Activated B cell treated with CpG ODN at 0.5 μM for 24 hours (primary cell): Measurements from ENCODE around the gene INTS4. TPM values are rescaled to one million over a fixed set of nuclear protein-coding genes. Genes with fewer than 3 reads are reported as not detected.
"Not testable (repeated sequence)": the region's sequence is repeated elsewhere in the genome, so short reads cannot be mapped to it uniquely, and the experiment has no call there.

Experiments used
- ATAC-seq: fragments of 200-7000 bp; cut with Tn5 transposase; one replicate; pipeline ENCODE4 v1.10.0; 2021; ENCODE audit warnings: low read depth, mild to moderate bottlenecking, moderate library complexity
- CTCF ChIA-PET: fragments of 350-600 bp; sonication (Branson Sonifier 250); formaldehyde crosslinking; loops from one replicate; lab custom pipeline; 2021; ENCODE audit warnings: antibody characterized with exemption; lab: Charles Lee
- POLR2A ChIA-PET: fragments of 350-600 bp; sonication (Branson Sonifier 250); formaldehyde crosslinking; loops from one replicate; lab custom pipeline; 2021; ENCODE audit warnings: antibody characterized with exemption; lab: Charles Lee
- DNase-seq: peaks from one replicate; pipeline ENCODE4 v3.0.0; 2022
- H3K27ac Mint-ChIP-seq: one replicate; pipeline ENCODE4 v1.8.0; 2020; ENCODE audit warnings: mixed read lengths
- H3K27me3 Mint-ChIP-seq: one replicate; pipeline ENCODE4 v1.8.0; 2021; ENCODE audit warnings: mixed read lengths
- H3K36me3 Mint-ChIP-seq: one replicate; pipeline ENCODE4 v1.8.0; 2021; ENCODE audit warnings: low read depth, mixed read lengths
- H3K4me1 Mint-ChIP-seq: one replicate; pipeline ENCODE4 v1.8.0; 2021; ENCODE audit warnings: mixed read lengths
- H3K4me3 Mint-ChIP-seq: one replicate; pipeline ENCODE4 v1.8.0; 2020; ENCODE audit warnings: mild to moderate bottlenecking, mixed read lengths
- H3K9me3 Mint-ChIP-seq: one replicate; pipeline ENCODE4 v1.8.0; 2020; ENCODE audit warnings: mixed read lengths
- intact Hi-C: fragments of 100-400 bp; cut with micrococcal nuclease; formaldehyde crosslinking; loops from one replicate; pipeline ENCODE4 v1.15.1; 2024
- total RNA-seq: library from RNA; stranded (reverse); gene quantifications from 2 replicates; pipeline ENCODE4 v1.2.3, GENCODE V29; 2022
- TF ChIP-seq, protein P1 (sequence below): fragments of 200-600 bp; IDR thresholded peaks from one replicate; pipeline ENCODE4 v1.8.0; 2022; ENCODE audit warnings: antibody characterized with exemption, mild to moderate bottlenecking

The INTS4 gene
- total RNA-seq, 1 donor from 2014 or later = 62.3 TPM

DNA sequence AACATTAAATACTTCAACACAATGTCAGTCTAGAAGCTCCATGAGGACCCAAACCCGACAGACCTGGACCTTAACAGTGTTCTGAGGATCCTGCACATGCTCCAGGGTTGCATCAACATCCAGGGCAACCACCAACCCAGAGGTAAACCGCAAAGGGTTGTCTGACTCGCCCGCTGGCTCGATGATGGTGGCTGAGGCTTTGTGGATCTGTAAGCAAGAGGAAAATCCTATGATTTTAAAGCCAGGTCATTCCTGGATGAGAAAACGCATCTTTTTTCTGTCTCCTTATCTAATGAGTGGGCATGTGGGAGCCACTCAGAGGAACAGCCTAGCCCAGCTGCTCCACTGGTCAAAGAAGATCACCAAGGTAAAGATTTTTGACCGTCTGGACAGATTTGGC is 103.2 kb downstream of the INTS4 start:
- H3K4me3 Mint-ChIP-seq, ATAC-seq, H3K27me3 Mint-ChIP-seq, H3K4me1 Mint-ChIP-seq, DNase-seq, POLR2A ChIA-PET, CTCF ChIA-PET, H3K9me3 Mint-ChIP-seq, intact Hi-C loops, H3K27ac Mint-ChIP-seq: not testable (repeated sequence)
- H3K36me3 Mint-ChIP-seq = peaks cover 68% of the 10 kb centered on the region

DNA sequence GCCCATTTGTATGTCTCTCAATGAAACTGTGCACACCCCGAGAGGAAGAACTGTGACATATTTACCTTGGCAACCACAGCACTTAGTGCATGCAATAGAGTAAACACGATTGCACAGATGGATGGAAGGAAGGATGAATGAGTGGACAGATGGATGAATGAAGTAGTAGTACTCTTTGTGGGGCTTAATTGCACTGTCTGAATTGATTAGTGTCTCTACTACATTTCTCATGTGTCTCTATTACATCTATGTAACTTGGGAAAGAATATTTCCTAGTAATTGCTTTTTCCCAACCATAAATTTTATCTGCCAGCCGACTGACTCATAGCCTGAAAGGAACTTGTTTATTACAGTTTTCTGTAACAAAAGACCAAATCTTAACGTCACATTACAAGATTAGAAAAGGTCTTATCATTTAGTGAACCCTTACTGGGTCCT is 103.8 kb downstream of the INTS4 start:
- CTCF ChIA-PET, POLR2A ChIA-PET, H3K4me1 Mint-ChIP-seq, H3K4me3 Mint-ChIP-seq, H3K9me3 Mint-ChIP-seq, ATAC-seq, H3K27ac Mint-ChIP-seq, intact Hi-C loops, DNase-seq, H3K27me3 Mint-ChIP-seq: not testable (repeated sequence)
- peaks cover 66% of the 10 kb centered on the region for H3K36me3 Mint-ChIP-seq

DNA sequence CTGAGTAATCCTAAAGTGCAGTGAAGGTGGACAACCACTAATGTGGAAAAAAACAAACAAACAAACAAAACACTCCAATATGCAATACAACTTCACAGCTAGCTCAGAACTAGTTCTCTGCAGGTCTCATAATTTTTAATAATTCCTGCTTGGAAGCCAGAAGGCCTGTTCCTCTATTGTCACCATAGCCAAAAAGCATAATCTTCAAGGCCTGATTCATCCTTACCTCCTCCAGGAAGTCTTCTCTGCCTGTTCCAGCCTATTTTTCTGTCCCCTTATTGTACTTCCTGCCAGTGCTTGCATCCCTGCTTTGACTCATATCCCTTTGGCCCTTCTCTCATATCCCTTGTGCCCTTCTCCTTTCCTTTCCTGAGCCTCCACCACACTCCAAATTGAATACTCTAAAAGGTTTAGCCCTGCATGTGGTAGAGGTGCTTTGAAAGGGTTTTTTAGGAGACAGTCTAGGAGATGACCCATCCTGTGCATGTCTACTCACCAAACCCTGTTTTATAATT is 104.3 kb downstream of the INTS4 start:
- H3K27me3 Mint-ChIP-seq, H3K9me3 Mint-ChIP-seq, DNase-seq, intact Hi-C loops, H3K27ac Mint-ChIP-seq, H3K4me1 Mint-ChIP-seq, H3K4me3 Mint-ChIP-seq, CTCF ChIA-PET, POLR2A ChIA-PET, ATAC-seq: not testable (repeated sequence)
- peaks cover 69% of the 10 kb centered on the region for H3K36me3 Mint-ChIP-seq

DNA sequence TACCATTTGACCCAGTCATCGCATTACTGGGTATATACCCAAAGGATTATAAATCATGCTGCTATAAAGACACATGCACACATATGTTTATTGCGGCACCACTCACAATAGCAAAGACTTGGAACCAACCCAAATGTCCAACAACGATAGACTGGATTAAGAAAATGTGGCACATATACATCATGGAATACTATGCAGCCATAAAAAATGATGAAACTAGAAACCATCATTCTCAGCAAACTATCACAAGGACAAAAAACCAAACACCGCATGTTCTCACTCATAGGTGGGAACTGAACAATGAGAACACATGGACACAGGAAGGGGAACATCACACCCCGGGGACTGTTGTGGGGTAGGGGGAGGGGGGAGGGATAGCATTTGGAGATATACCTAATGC is 105.4 kb downstream of the INTS4 start:
- H3K27ac Mint-ChIP-seq, intact Hi-C loops, CTCF ChIA-PET, H3K4me1 Mint-ChIP-seq, H3K9me3 Mint-ChIP-seq, H3K4me3 Mint-ChIP-seq, ATAC-seq, POLR2A ChIA-PET, H3K27me3 Mint-ChIP-seq, DNase-seq: not testable (repeated sequence)
- H3K36me3 Mint-ChIP-seq = peaks cover 71% of the 10 kb centered on the region

DNA sequence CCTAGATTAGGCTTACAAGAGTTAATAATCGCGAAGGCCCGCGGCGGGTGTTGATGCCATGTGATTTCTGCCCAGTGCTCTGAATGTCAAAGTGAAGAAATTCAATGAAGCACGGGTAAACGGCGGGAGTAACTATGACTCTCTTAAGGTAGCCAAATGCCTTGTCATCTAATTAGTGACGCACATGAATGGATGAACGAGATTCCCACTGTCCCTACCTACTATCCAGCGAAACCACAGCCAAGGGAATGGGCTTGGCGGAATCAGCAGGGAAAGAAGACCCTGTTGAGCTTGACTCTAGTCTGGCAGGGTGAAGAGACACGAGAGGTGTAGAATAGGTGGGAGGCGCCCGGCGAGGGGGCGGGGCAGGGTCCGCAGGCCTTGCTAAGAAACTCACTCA is 108.1 kb downstream of the INTS4 start:
- TF ChIP-seq, protein P1, sequence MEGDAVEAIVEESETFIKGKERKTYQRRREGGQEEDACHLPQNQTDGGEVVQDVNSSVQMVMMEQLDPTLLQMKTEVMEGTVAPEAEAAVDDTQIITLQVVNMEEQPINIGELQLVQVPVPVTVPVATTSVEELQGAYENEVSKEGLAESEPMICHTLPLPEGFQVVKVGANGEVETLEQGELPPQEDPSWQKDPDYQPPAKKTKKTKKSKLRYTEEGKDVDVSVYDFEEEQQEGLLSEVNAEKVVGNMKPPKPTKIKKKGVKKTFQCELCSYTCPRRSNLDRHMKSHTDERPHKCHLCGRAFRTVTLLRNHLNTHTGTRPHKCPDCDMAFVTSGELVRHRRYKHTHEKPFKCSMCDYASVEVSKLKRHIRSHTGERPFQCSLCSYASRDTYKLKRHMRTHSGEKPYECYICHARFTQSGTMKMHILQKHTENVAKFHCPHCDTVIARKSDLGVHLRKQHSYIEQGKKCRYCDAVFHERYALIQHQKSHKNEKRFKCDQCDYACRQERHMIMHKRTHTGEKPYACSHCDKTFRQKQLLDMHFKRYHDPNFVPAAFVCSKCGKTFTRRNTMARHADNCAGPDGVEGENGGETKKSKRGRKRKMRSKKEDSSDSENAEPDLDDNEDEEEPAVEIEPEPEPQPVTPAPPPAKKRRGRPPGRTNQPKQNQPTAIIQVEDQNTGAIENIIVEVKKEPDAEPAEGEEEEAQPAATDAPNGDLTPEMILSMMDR = no peak
- intact Hi-C loops = no loop called here
- ChIA-PET POLR2A (no interaction called here), CTCF (no interaction called here)
- ATAC-seq (no peak), DNase-seq (no peak)
- Mint-ChIP-seq H3K27ac (no peak overlapping the region), H3K9me3 (no peaks in the 10 kb centered on the region), H3K4me3 (no peak overlapping the region), H3K36me3 (peaks cover 78% of the 10 kb centered on the region), H3K27me3 (no peaks in the 10 kb centered on the region), H3K4me1 (no peaks in the 10 kb centered on the region)

DNA sequence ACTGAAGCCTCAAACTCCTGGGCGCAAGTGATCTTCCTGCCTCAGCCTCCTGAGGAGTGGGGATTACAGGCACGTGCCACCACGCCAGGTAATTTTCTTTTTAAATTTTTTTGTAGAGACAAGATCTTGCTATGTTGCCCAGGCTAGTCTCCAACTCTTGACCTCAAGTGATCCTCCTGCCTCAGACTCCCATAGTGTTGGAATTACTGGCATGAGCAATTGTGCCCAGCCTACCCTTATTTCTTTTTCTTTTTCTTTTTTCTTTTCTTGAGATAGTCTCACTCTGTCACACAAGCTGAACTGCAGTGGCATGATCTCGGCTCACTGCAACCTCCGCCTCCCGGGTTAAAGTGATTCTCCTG is 109.7 kb downstream of the INTS4 start:
- H3K27ac Mint-ChIP-seq = no peak overlapping the region
- H3K4me3 Mint-ChIP-seq = no peak overlapping the region
- CTCF ChIA-PET = no interaction called here
- TF ChIP-seq, protein P1 = no peak
- H3K9me3 Mint-ChIP-seq = no peaks in the 10 kb centered on the region
- H3K4me1 Mint-ChIP-seq = peaks cover 7% of the 10 kb centered on the region
- peaks cover 78% of the 10 kb centered on the region for H3K36me3 Mint-ChIP-seq
- intact Hi-C loops = no loop called here
- no peaks in the 10 kb centered on the region for H3K27me3 Mint-ChIP-seq
- POLR2A ChIA-PET = no interaction called here
- ATAC-seq = no peak
- no peak for DNase-seq

DNA sequence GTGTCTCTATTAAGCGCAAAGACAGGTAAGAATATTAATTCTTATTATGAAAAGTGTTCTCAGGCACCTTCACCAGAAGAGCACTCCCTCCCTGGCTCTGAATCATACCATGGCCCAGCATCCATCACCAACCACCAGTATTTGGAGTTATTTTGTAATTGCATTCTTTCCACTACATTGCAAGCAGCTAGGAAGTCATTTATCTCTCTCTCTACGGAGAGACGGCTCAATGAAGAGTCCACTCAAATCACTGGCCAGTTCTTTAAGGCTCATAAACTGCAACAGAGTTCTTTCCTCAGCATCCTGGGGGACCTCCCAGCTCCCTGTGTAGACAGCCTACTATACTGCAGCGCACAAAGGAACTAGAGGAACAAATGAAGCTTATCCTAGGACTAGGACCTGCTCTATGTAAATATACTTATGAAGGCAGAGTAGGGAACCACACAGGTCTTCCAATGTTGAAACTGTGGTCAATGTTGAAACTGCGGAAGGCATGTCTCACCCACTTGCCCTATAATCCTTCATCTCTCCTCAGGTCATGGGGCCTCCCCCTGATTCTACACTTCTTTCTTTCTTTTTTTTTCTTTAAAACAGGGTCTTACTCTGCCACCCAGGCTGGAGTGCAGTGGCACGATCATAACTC is 110.2 kb downstream of the INTS4 start:
- intact Hi-C loops = no loop called here
- Mint-ChIP-seq H3K27me3 (no peaks in the 10 kb centered on the region), H3K4me1 (peaks cover 12% of the 10 kb centered on the region), H3K9me3 (no peaks in the 10 kb centered on the region), H3K4me3 (no peak overlapping the region), H3K36me3 (peaks cover 79% of the 10 kb centered on the region), H3K27ac (no peak overlapping the region)
- DNase-seq (no peak), ATAC-seq (no peak)
- CTCF ChIA-PET = no interaction called here
- POLR2A ChIA-PET = interaction anchor here (0.6 kb wide), 1 partner anchor 1446 kb away, joined by 4 read pairs; no protein-coding TSS in a partner anchor
- TF ChIP-seq, protein P1 = no peak
